ENCODE data around the gene BCL2L1. TPM values are rescaled to one million over a fixed set of nuclear protein-coding genes. Genes with fewer than 3 reads are reported as not detected.

BCL2L1 gene
- total and polyA plus RNA-seq, 10 of the 15 experiments (the other 5 are each of a cell fraction or from before 2014, with no cell fraction given), result 0.63 to 67.7 (median 43.6) TPM

DNA sequence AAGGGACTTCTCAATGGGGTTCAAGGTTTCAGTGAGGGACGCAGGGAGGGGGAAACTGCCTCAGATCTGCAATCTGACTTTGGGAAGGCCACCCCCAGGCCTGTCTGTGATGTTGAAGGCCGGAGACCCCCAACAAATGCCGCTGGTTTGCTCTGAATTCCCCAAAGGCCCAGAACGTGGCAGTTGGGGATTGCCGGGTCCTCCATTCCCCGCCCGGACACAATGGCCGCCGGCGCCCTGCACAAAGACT lies 326 bp upstream of the BCL2L1 start:
- ATAC-seq, result peak; percentile 60

More for the DNA sequence above, 326 bp upstream of the BCL2L1 start:
- H3K79me2 ChIP-seq (ENCODE audit: control insufficient read depth, insufficient read depth, low read length), result peaks cover 48% of the 10 kb centered on the region
- no peak for FAIRE-seq
- RAD21 ChIA-PET (ENCODE audit: unreplicated experiment), result interaction anchor here (1.0 to 8.8 kb wide), 31 partner anchors 9 to 172 kb away, joined by 3 to 428 read pairs (median 6); partner anchors contain the start of genes ID1 and TPX2
- H3K27me3 ChIP-seq (replicated peaks in 1 of 2; ENCODE audit: control insufficient read depth in 2 of 2, insufficient read depth in 2 of 2, low read length in 1 of 2), result no peaks in the 10 kb centered on the region
- H3K27ac ChIP-seq (ENCODE audit: control insufficient read depth, insufficient read depth), result peak overlapping the region; percentile 93
- in situ Hi-C loops (cut with MboI), result loop anchor here (5.0 kb wide), 1 partner anchor 61 kb away; no protein-coding TSS in a partner anchor
- TF ChIP-seq RB1 (IDR thresholded peaks at IDR 0.05; ENCODE audit: borderline replicate concordance) (0 out of 2 replicates have a peak, but pooled peaks have one; percentile 16), CHD1 (IDR thresholded peaks at IDR 0.05; ENCODE audit: low read depth, low read length) (peak; percentile 57; the same call in 1 of the 2 replicates), STAT1 (conservative IDR thresholded peaks at IDR 0.05) (no peak), YY1 (IDR thresholded peaks at IDR 0.05; ENCODE audit: low read depth, low read length) (peak; percentile 92), MXI1 (IDR thresholded peaks at IDR 0.05; ENCODE audit: low read depth, low read length) (0 out of 2 replicates have a peak, but pooled peaks have one; percentile 4), NBN (IDR thresholded peaks at IDR 0.05) (peak; percentile 6; the same call in 1 of the 2 replicates), IKZF2 (IDR thresholded peaks at IDR 0.05) (peak in 1 of 2 experiments; percentile 17; a peak in 1 of 4 replicates)
- TF ChIP-seq, protein P1, sequence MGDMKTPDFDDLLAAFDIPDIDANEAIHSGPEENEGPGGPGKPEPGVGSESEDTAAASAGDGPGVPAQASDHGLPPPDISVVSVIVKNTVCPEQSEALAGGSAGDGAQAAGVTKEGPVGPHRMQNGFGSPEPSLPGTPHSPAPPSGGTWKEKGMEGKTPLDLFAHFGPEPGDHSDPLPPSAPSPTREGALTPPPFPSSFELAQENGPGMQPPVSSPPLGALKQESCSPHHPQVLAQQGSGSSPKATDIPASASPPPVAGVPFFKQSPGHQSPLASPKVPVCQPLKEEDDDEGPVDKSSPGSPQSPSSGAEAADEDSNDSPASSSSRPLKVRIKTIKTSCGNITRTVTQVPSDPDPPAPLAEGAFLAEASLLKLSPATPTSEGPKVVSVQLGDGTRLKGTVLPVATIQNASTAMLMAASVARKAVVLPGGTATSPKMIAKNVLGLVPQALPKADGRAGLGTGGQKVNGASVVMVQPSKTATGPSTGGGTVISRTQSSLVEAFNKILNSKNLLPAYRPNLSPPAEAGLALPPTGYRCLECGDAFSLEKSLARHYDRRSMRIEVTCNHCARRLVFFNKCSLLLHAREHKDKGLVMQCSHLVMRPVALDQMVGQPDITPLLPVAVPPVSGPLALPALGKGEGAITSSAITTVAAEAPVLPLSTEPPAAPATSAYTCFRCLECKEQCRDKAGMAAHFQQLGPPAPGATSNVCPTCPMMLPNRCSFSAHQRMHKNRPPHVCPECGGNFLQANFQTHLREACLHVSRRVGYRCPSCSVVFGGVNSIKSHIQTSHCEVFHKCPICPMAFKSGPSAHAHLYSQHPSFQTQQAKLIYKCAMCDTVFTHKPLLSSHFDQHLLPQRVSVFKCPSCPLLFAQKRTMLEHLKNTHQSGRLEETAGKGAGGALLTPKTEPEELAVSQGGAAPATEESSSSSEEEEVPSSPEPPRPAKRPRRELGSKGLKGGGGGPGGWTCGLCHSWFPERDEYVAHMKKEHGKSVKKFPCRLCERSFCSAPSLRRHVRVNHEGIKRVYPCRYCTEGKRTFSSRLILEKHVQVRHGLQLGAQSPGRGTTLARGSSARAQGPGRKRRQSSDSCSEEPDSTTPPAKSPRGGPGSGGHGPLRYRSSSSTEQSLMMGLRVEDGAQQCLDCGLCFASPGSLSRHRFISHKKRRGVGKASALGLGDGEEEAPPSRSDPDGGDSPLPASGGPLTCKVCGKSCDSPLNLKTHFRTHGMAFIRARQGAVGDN (IDR thresholded peaks at IDR 0.05), result no peak
- TF ChIP-seq, protein P2, sequence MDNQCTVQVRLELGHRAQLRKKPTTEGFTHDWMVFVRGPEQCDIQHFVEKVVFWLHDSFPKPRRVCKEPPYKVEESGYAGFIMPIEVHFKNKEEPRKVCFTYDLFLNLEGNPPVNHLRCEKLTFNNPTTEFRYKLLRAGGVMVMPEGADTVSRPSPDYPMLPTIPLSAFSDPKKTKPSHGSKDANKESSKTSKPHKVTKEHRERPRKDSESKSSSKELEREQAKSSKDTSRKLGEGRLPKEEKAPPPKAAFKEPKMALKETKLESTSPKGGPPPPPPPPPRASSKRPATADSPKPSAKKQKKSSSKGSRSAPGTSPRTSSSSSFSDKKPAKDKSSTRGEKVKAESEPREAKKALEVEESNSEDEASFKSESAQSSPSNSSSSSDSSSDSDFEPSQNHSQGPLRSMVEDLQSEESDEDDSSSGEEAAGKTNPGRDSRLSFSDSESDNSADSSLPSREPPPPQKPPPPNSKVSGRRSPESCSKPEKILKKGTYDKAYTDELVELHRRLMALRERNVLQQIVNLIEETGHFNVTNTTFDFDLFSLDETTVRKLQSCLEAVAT (IDR thresholded peaks at IDR 0.05), result peak; percentile 53; the same call in 1 of the 2 replicates
- TF ChIP-seq, protein P3, sequence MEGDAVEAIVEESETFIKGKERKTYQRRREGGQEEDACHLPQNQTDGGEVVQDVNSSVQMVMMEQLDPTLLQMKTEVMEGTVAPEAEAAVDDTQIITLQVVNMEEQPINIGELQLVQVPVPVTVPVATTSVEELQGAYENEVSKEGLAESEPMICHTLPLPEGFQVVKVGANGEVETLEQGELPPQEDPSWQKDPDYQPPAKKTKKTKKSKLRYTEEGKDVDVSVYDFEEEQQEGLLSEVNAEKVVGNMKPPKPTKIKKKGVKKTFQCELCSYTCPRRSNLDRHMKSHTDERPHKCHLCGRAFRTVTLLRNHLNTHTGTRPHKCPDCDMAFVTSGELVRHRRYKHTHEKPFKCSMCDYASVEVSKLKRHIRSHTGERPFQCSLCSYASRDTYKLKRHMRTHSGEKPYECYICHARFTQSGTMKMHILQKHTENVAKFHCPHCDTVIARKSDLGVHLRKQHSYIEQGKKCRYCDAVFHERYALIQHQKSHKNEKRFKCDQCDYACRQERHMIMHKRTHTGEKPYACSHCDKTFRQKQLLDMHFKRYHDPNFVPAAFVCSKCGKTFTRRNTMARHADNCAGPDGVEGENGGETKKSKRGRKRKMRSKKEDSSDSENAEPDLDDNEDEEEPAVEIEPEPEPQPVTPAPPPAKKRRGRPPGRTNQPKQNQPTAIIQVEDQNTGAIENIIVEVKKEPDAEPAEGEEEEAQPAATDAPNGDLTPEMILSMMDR (IDR thresholded peaks at IDR 0.05 in 2 of 3, conservative IDR thresholded peaks at IDR 0.05 in 1 of 3; ENCODE audit: control insufficient read depth in 2 of 3, extremely low read depth in 1 of 3, insufficient read depth in 1 of 3, low read depth in 3 of 3, low read length in 3 of 3), result no peak
- H4K20me1 ChIP-seq (ENCODE audit: control insufficient read depth, insufficient read depth), result no peaks in the 10 kb centered on the region
- H3K4me1 ChIP-seq (ENCODE audit: control insufficient read depth, insufficient read depth, low read length), result peaks cover 17% of the 10 kb centered on the region
- H3K4me3 ChIP-seq, result peak overlapping the region; percentile 77
- peak overlapping the region; percentile 49 for H2AFZ ChIP-seq (ENCODE audit: control insufficient read depth, low read depth, low read length)
- under 1% methylated on average over 10 of the region's 10 CpGs for WGBS (ENCODE audit: insufficient coverage, insufficient replicate concordance, low lambda C conversion rate, missing lambda C conversion rate)
- H3K4me2 ChIP-seq (ENCODE audit: control insufficient read depth, insufficient read depth), result peak overlapping the region; percentile 85
- no peak for DNase-seq (ENCODE audit: low read depth, low spot score)
- POLR2A ChIA-PET, result interaction anchor here (1.0 to 6.1 kb wide), 11 partner anchors 9 to 90 kb away, joined by 4 to 72 read pairs (median 13); no protein-coding TSS in a partner anchor
- no TSS peak for BruUV-seq (replicated peaks)
- SMC1A ChIA-PET (ENCODE audit: uncharacterized antibody, unreplicated experiment), result interaction anchor here (1.0 to 10.6 kb wide), 20 partner anchors 11 to 119 kb away, joined by 3 to 321 read pairs (median 7); no protein-coding TSS in a partner anchor
- CTCF ChIA-PET, result interaction anchor here (0.7 to 12.7 kb wide), 27 partner anchors 10 to 202 kb away, joined by 3 to 531 read pairs (median 9); partner anchors contain the start of genes ID1 and TPX2
- intact Hi-C loops (cut with micrococcal nuclease; ENCODE audit: unreplicated experiment), result loop anchor here (1.0 to 5.0 kb wide), 6 partner anchors 38 to 206 kb away; no protein-coding TSS in a partner anchor
- H3K36me3 ChIP-seq (ENCODE audit: control insufficient read depth in 2 of 2, insufficient read depth in 2 of 2, low read length in 1 of 2), result peaks cover 0 to 4% of the 10 kb centered on the region in 2 experiments; a peak in 1 of 4 replicates
- no peaks in the 10 kb centered on the region for H3K9me3 ChIP-seq (replicated peaks; ENCODE audit: control insufficient read depth, insufficient read depth, low read length)
- H3K9ac ChIP-seq (ENCODE audit: control insufficient read depth, insufficient read depth, low read length), result peak overlapping the region; percentile 74
